ENCODE measurements around the gene PAPOLA.

GRCh38 chr14:96597680-96598079 lies 95.5 kb downstream of the PAPOLA start:
- TF ChIP-seq POLR2A (IDR thresholded peaks at IDR 0.05; ENCODE audit: low read depth, low read length), result no peak
- no peak for TF ChIP-seq POLR2AphosphoS5 (IDR thresholded peaks at IDR 0.05; ENCODE audit: low read depth, low read length)
